IMR-90 (cell line): ENCODE data around the gene FRS3.

Experiments
- BHLHE40 ChIP-seq: fragments of 150-350 bp; IDR thresholded peaks from 2 replicates; pipeline ENCODE4 v1.6.1; 2016; ENCODE audit warnings: mild to moderate bottlenecking, low read depth, low read length
- CEBPB ChIP-seq: IDR thresholded peaks from 2 replicates; pipeline ENCODE4 v1.6.1; 2012; ENCODE audit warnings: low read depth, low read length, improper control_type of control experiment
- CHD1 ChIP-seq: IDR thresholded peaks from 2 replicates; pipeline ENCODE4 v1.6.1; 2012; ENCODE audit warnings: low read depth, low read length, improper control_type of control experiment
- FOS ChIP-seq: fragments of 150-350 bp; IDR thresholded peaks from 2 replicates; pipeline ENCODE4 v1.6.1; 2016; ENCODE audit warnings: low read depth, low read length
- NFE2L2 ChIP-seq: fragments of 150-350 bp; IDR thresholded peaks from 2 replicates; pipeline ENCODE4 v1.6.1; 2016; ENCODE audit warnings: low read depth, mild to moderate bottlenecking, low read length
- POLR2A ChIP-seq: IDR thresholded peaks from 2 replicates; pipeline ENCODE4 v1.6.1; 2012; ENCODE audit warnings: mild to moderate bottlenecking, low read depth, low read length
- RCOR1 ChIP-seq: IDR thresholded peaks from 2 replicates; pipeline ENCODE4 v1.6.1; 2012; ENCODE audit warnings: mild to moderate bottlenecking, low read length, improper control_type of control experiment; ENCODE audit not compliant: insufficient replicate concordance
- RFX5 ChIP-seq: IDR thresholded peaks from 2 replicates; pipeline ENCODE4 v1.8.0; 2012; ENCODE audit warnings: low read depth, mild to moderate bottlenecking, low read length, moderate library complexity
- SMC3 ChIP-seq: fragments of 150-350 bp; IDR thresholded peaks from 2 replicates; pipeline ENCODE4 v1.6.1; 2016; ENCODE audit warnings: low read depth, mild to moderate bottlenecking, antibody characterized with exemption, low read length, moderate library complexity
- TF ChIP-seq, protein P1 (sequence below): conservative IDR thresholded peaks from 2 replicates; pipeline ENCODE4 v1.5.1; 2012; ENCODE audit warnings: mild to moderate bottlenecking, low read depth, low read length, improper control_type of control experiment
- TF ChIP-seq, protein P2 (sequence below): fragments of 150-350 bp; IDR thresholded peaks from 2 replicates; pipeline ENCODE4 v1.6.1; 2016; ENCODE audit warnings: low read depth, mild to moderate bottlenecking, low read length, moderate library complexity, borderline replicate concordance
- TF ChIP-seq, protein P3 (sequence below): fragments of 150-350 bp; IDR thresholded peaks from 2 replicates; pipeline ENCODE4 v1.6.1; 2017; ENCODE audit warnings: mild to moderate bottlenecking, antibody characterized with exemption, low read length, low read depth

DNA sequence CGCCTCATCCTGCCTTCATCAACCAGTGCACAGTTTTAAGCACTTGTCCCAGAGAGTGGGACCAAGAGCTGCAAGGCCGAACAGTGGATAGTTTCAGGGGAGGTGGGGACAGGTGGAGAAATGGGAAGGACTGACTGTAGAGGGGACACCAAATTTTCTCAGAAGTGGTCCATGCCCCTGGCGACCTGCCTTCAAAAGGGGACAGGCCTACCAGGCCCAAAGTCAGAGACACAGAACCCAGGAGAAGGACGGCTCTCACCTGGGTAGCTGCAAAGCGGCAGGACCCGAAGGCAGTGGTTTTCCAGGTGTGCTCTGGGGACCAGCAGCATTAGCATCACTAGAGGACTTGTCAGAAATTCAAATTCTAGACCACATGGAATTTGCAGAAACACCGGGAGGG lies 50.1 kb downstream of the FRS3 start:
- TF ChIP-seq, protein P1, sequence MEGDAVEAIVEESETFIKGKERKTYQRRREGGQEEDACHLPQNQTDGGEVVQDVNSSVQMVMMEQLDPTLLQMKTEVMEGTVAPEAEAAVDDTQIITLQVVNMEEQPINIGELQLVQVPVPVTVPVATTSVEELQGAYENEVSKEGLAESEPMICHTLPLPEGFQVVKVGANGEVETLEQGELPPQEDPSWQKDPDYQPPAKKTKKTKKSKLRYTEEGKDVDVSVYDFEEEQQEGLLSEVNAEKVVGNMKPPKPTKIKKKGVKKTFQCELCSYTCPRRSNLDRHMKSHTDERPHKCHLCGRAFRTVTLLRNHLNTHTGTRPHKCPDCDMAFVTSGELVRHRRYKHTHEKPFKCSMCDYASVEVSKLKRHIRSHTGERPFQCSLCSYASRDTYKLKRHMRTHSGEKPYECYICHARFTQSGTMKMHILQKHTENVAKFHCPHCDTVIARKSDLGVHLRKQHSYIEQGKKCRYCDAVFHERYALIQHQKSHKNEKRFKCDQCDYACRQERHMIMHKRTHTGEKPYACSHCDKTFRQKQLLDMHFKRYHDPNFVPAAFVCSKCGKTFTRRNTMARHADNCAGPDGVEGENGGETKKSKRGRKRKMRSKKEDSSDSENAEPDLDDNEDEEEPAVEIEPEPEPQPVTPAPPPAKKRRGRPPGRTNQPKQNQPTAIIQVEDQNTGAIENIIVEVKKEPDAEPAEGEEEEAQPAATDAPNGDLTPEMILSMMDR = no peak
- TF ChIP-seq POLR2A (no peak), CHD1 (no peak), RCOR1 (no peak), CEBPB (no peak), NFE2L2 (no peak), RFX5 (no peak), BHLHE40 (no peak), SMC3 (no peak), FOS (no peak)
- TF ChIP-seq, protein P2, sequence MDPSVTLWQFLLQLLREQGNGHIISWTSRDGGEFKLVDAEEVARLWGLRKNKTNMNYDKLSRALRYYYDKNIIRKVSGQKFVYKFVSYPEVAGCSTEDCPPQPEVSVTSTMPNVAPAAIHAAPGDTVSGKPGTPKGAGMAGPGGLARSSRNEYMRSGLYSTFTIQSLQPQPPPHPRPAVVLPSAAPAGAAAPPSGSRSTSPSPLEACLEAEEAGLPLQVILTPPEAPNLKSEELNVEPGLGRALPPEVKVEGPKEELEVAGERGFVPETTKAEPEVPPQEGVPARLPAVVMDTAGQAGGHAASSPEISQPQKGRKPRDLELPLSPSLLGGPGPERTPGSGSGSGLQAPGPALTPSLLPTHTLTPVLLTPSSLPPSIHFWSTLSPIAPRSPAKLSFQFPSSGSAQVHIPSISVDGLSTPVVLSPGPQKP = no peak
- TF ChIP-seq, protein P3, sequence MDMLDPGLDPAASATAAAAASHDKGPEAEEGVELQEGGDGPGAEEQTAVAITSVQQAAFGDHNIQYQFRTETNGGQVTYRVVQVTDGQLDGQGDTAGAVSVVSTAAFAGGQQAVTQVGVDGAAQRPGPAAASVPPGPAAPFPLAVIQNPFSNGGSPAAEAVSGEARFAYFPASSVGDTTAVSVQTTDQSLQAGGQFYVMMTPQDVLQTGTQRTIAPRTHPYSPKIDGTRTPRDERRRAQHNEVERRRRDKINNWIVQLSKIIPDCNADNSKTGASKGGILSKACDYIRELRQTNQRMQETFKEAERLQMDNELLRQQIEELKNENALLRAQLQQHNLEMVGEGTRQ = no peak
